ENCODE measurements around the gene PLLP. TPM values are rescaled to one million over a fixed set of nuclear protein-coding genes. Genes with fewer than 3 reads are reported as not detected.

Gene PLLP
- polyA plus RNA-seq, 1 experiment: 0.02 TPM

DNA sequence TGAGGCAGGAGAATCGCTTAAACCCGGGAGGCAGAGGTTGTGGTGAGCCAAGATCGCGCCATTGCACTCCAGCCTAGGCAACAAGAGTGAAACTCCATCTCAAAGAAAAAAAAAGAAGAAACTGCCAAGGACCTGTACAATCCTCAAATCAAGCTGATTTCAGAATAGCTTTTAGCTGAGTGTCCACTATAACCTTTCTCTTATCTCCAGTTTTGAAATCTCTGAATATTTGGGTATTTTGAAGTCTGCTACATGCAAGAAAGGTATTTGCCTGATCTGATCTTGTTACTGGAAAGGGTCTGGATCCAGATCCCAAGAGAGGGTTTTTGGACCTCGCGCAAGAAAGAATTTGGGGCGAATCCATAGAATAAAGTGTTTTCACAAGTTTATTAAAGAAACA, 58.5 kb downstream of the PLLP start:
- ChIA-PET POLR2A (no interaction called here), CTCF (interaction anchor here (1.4 to 1.7 kb wide), 2 partner anchors 11 to 142 kb away, joined by 4 read pairs; no protein-coding TSS in a partner anchor)
- no peak overlapping the region for H3K4me3 ChIP-seq (ENCODE audit: low read depth, low read length)
- peaks cover 13% of the 10 kb centered on the region for H3K36me3 ChIP-seq (ENCODE audit: control insufficient read depth, insufficient read depth, low read length)
- no peak for DNase-seq (ENCODE audit: low read depth)
- TF ChIP-seq, protein P1, sequence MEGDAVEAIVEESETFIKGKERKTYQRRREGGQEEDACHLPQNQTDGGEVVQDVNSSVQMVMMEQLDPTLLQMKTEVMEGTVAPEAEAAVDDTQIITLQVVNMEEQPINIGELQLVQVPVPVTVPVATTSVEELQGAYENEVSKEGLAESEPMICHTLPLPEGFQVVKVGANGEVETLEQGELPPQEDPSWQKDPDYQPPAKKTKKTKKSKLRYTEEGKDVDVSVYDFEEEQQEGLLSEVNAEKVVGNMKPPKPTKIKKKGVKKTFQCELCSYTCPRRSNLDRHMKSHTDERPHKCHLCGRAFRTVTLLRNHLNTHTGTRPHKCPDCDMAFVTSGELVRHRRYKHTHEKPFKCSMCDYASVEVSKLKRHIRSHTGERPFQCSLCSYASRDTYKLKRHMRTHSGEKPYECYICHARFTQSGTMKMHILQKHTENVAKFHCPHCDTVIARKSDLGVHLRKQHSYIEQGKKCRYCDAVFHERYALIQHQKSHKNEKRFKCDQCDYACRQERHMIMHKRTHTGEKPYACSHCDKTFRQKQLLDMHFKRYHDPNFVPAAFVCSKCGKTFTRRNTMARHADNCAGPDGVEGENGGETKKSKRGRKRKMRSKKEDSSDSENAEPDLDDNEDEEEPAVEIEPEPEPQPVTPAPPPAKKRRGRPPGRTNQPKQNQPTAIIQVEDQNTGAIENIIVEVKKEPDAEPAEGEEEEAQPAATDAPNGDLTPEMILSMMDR (IDR thresholded peaks at IDR 0.05; ENCODE audit: insufficient read depth, low read depth, low read length): no peak
- H3K27me3 ChIP-seq (ENCODE audit: control insufficient read depth, insufficient read depth, low read length): no peaks in the 10 kb centered on the region

DNA sequence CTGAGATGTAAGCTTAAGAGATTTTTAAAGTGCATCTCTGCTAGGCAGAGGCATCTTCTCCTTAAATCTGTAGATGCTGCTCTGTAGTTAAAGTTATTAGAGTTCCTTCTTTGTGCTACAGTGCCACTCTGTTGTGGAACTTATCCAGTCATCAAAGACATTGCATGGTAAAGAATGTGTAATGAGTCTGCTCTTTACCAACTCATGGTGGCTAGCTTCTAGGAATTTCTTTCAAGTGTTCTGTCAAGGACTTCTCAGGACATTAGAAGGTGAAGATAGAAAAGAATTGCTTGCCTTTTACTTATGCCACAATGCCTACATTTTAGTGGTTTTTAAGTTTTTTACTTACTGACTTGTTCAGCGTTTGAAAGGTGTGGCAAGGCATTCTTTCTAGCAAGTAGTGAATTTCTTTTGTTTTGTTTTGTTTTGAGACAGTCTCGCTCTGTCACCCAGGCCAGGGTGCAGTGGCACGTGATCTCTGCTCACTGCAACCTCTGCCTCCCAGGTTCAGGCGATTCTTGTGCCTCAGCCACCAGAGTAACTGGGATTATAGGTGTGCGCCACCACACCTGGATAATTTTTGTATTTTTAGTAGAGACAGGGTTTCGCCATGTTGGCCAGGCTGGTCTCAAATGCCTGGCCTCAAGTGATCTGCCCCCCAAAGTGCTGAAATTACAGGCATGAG, 59.7 kb downstream of the PLLP start:
- Histone ChIP-seq H3K27me3 (ENCODE audit: control insufficient read depth, insufficient read depth, low read length) (no peaks in the 10 kb centered on the region), H3K4me3 (ENCODE audit: low read depth, low read length) (no peak overlapping the region), H3K36me3 (ENCODE audit: control insufficient read depth, insufficient read depth, low read length) (peaks cover 13% of the 10 kb centered on the region)
- ChIA-PET POLR2A (no interaction called here), CTCF (interaction anchor here (1.4 to 1.7 kb wide), 2 partner anchors 10 to 141 kb away, joined by 4 read pairs; no protein-coding TSS in a partner anchor)
- no peak for DNase-seq (ENCODE audit: low read depth)
- TF ChIP-seq, protein P1 (IDR thresholded peaks at IDR 0.05; ENCODE audit: insufficient read depth, low read depth, low read length): no peak

DNA sequence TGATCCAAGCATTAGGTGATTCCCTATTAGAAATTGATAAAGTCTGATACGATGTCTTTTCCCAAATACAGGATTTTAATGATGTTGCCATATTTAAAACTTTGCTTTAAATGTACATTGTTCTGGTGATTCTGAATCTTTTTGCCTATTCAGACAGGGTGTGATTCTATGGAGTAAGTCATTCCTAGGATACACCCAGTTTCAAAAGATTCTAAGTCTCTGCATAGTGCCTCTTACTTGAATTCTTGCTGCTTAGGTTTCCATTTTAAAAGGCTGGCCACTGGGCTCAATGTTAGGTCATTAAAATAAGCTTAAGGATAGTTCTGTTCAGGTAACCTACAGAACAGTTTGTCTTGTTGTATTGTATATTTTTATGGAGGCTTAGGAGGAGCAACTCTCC, 61.4 kb downstream of the PLLP start:
- peaks cover 12% of the 10 kb centered on the region for H3K36me3 ChIP-seq (ENCODE audit: control insufficient read depth, insufficient read depth, low read length)
- no peak overlapping the region for H3K4me3 ChIP-seq (ENCODE audit: low read depth, low read length)
- no peak for DNase-seq (ENCODE audit: low read depth)
- ChIA-PET CTCF (interaction anchor here (1.0 to 1.5 kb wide), 4 partner anchors 9 to 139 kb away, joined by 3 to 6 read pairs (median 4); no protein-coding TSS in a partner anchor), POLR2A (no interaction called here)
- TF ChIP-seq, protein P1 (IDR thresholded peaks at IDR 0.05; ENCODE audit: insufficient read depth, low read depth, low read length): no peak
- H3K27me3 ChIP-seq (ENCODE audit: control insufficient read depth, insufficient read depth, low read length): no peaks in the 10 kb centered on the region

DNA sequence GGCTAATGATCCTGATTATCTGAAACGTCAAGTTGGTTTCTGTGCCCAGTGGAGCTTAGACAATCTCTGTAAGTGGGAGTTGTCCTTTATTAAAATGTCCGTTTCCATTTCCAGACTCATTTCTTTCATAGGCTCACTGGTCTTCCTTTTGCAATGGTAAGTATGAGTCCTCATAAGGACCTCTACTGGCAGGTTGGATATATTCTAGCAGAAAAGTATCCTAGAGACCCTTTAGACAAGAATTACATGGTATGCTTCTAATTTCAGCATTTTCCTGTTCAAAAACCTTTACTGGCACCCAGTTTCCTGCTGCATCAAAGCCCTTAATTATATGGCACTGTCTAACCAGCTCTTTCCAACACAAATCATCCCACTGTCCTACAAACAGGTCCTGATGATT, 67.5 kb downstream of the PLLP start:
- ChIA-PET POLR2A (no interaction called here), CTCF (no interaction called here)
- no peak for DNase-seq (ENCODE audit: low read depth)
- no peaks in the 10 kb centered on the region for H3K27me3 ChIP-seq (ENCODE audit: control insufficient read depth, insufficient read depth, low read length)
- TF ChIP-seq, protein P1 (IDR thresholded peaks at IDR 0.05; ENCODE audit: insufficient read depth, low read depth, low read length): no peak
- peaks cover 16% of the 10 kb centered on the region for H3K36me3 ChIP-seq (ENCODE audit: control insufficient read depth, insufficient read depth, low read length)
- H3K4me3 ChIP-seq (ENCODE audit: low read depth, low read length): no peak overlapping the region

DNA sequence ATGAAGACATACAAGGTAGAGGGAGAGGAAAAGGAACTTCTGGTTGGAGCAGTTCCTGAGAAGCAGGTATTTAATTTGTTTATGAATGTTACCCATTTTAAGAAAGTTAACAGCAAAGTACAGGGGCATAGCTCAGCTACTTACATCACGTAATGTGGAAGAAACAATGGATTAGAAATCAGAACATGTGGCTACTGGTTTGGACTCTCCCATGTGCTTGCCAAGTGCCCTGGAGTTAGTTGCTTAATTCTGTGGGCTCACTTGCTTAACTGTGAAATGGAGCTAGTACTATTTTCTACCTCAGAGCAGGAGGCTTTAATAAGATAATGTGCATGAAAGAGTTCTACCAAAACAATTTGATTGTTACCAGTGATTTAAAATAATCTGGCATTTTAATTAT, 71.0 kb downstream of the PLLP start:
- ChIA-PET POLR2A (no interaction called here), CTCF (interaction anchor here (1.1 to 1.6 kb wide), 3 partner anchors 10 to 20 kb away, joined by 3 to 4 read pairs (median 3); no protein-coding TSS in a partner anchor)
- TF ChIP-seq, protein P1 (IDR thresholded peaks at IDR 0.05; ENCODE audit: insufficient read depth, low read depth, low read length): no peak
- Histone ChIP-seq H3K4me3 (ENCODE audit: low read depth, low read length) (no peak overlapping the region), H3K36me3 (ENCODE audit: control insufficient read depth, insufficient read depth, low read length) (peaks cover 15% of the 10 kb centered on the region), H3K27me3 (ENCODE audit: control insufficient read depth, insufficient read depth, low read length) (no peaks in the 10 kb centered on the region)
- DNase-seq (ENCODE audit: low read depth): no peak

Data from BJ (cell line).